Measurements from ENCODE around the gene LRFN5. TPM values are rescaled to one million over a fixed set of nuclear protein-coding genes. Genes with fewer than 3 reads are reported as not detected.

Gene LRFN5
- total RNA-seq, 4 donors from 2014 or later: 0.32 to 1.1 (median 0.49) TPM

DNA sequence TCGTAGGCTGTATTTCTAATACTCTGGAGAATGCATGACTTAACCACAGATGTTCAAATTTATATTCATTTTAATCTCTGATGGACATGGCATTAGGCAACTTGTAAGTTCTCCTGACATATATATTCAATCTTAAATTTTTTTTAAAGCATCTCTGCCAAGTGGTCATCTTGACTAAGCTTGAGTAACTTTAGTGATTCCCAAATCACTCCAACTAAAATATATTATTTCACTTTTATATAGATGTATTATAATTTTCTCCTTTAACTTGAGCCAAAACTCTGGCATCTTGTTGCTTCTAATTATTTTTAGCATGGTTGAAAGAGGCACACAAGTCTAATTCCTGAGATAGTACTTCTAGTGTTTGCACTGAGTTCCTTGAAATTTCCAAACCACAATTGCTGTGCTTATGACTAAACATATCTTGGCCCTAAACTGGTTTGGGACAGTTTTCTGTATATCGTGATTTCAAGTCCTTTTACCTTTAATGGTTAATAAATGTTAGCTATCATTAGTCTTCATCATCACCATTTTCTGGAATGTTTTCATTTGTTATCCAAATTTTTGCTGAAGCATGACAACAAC is 8.4 kb downstream of the LRFN5 start:
- no peak overlapping the region for H3K27ac ChIP-seq
- TF ChIP-seq POLR2AphosphoS5 (IDR thresholded peaks at IDR 0.05): no peak
- TF ChIP-seq, protein P1, sequence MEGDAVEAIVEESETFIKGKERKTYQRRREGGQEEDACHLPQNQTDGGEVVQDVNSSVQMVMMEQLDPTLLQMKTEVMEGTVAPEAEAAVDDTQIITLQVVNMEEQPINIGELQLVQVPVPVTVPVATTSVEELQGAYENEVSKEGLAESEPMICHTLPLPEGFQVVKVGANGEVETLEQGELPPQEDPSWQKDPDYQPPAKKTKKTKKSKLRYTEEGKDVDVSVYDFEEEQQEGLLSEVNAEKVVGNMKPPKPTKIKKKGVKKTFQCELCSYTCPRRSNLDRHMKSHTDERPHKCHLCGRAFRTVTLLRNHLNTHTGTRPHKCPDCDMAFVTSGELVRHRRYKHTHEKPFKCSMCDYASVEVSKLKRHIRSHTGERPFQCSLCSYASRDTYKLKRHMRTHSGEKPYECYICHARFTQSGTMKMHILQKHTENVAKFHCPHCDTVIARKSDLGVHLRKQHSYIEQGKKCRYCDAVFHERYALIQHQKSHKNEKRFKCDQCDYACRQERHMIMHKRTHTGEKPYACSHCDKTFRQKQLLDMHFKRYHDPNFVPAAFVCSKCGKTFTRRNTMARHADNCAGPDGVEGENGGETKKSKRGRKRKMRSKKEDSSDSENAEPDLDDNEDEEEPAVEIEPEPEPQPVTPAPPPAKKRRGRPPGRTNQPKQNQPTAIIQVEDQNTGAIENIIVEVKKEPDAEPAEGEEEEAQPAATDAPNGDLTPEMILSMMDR (IDR thresholded peaks at IDR 0.05): no peak
- no peak for TF ChIP-seq POLR2A (IDR thresholded peaks at IDR 0.05)
- TF ChIP-seq EP300 (IDR thresholded peaks at IDR 0.05): no peak
- peaks cover 6% of the 10 kb centered on the region for H3K27me3 ChIP-seq
- no peaks in the 10 kb centered on the region for H3K9me3 ChIP-seq
- H3K4me3 ChIP-seq: no peak overlapping the region
- WGBS: 75% methylated on average over 2 of the region's 2 CpGs
- no peak for DNase-seq (ENCODE audit: low spot score in 2 of 2)
- H3K4me1 ChIP-seq: no peaks in the 10 kb centered on the region
- no peaks in the 10 kb centered on the region for H3K36me3 ChIP-seq

DNA sequence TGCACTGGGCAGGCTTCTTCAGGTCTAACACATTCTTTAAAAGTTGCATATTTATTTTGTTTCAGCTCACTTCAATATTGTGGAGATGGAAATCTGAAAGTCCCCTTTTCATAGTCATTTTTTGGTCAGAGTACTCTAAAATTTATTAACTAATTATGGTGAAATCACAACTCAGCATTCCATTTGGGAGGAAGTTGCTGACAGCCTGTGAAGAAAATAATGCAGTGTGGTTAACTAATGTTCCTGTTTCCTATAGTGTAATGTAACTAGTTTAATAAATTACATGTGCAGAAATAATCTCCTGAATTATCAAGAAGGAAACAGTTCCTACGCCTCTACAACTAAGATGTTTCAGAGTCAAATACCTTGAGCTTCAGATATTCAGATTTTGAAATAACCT is 17.1 kb downstream of the LRFN5 start:
- Histone ChIP-seq H3K27ac (no peak overlapping the region), H3K4me3 (no peak overlapping the region), H3K4me1 (no peaks in the 10 kb centered on the region), H3K36me3 (no peaks in the 10 kb centered on the region), H3K9me3 (no peaks in the 10 kb centered on the region), H3K27me3 (no peaks in the 10 kb centered on the region)
- TF ChIP-seq EP300 (IDR thresholded peaks at IDR 0.05): no peak
- no peak for TF ChIP-seq POLR2AphosphoS5 (IDR thresholded peaks at IDR 0.05)
- TF ChIP-seq, protein P1 (IDR thresholded peaks at IDR 0.05): no peak
- no peak for TF ChIP-seq POLR2A (IDR thresholded peaks at IDR 0.05)
- DNase-seq (ENCODE audit: low spot score in 2 of 2): no peak
- WGBS: 66% methylated on average over 1 of the region's 1 CpG

DNA sequence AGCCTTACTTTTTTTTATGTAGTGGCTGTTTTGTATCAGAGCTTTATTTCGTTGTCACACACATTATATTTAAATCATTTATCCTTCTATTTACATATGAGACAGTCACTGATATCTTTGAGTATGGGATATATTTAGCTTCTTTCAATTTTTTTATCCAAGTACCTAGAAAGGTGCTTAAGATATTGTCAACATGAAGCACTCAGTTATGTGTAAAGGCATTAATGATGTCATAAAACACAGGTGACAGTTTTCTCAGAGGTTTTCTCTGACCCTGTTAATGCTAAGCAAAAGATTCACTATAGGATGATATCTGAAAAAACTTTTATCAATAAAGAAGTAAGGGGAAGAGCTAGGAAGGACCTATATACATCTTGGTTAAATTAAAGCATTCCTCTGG is 23.2 kb downstream of the LRFN5 start:
- TF ChIP-seq POLR2A (IDR thresholded peaks at IDR 0.05) (no peak), POLR2AphosphoS5 (IDR thresholded peaks at IDR 0.05) (no peak), EP300 (IDR thresholded peaks at IDR 0.05) (no peak)
- TF ChIP-seq, protein P1 (IDR thresholded peaks at IDR 0.05): no peak
- WGBS: 61% methylated on average over 1 of the region's 1 CpG
- H3K27me3 ChIP-seq: no peaks in the 10 kb centered on the region
- no peaks in the 10 kb centered on the region for H3K4me1 ChIP-seq
- no peaks in the 10 kb centered on the region for H3K9me3 ChIP-seq
- no peak for DNase-seq (ENCODE audit: low spot score in 2 of 2)
- no peak overlapping the region for H3K4me3 ChIP-seq
- no peak overlapping the region for H3K27ac ChIP-seq
- H3K36me3 ChIP-seq: no peaks in the 10 kb centered on the region

DNA sequence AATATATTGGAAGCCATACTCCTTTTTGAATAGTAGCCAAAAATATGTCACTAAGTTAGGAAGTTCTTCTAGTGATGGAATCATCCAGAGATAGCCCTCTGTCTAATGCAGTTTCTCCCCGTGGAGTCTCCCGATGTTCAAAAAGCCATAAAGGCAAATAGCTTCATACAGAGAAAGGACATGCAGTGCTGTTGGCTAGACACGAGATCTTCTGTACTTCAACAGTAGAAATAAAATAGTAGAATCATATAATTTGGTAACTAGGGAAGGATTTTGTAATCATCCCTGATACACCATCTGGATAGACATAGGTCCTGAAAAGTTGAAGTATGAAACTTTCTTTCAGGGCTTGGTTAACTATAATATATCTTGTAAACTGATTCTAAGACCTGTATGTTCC is 27.6 kb downstream of the LRFN5 start:
- WGBS: 67% methylated on average over 3 of the region's 3 CpGs
- Histone ChIP-seq H3K4me3 (no peak overlapping the region), H3K4me1 (no peaks in the 10 kb centered on the region), H3K27me3 (no peaks in the 10 kb centered on the region), H3K36me3 (no peaks in the 10 kb centered on the region), H3K27ac (no peak overlapping the region), H3K9me3 (no peaks in the 10 kb centered on the region)
- no peak for DNase-seq (ENCODE audit: low spot score in 2 of 2)
- TF ChIP-seq, protein P1 (IDR thresholded peaks at IDR 0.05): no peak
- TF ChIP-seq EP300 (IDR thresholded peaks at IDR 0.05) (no peak), POLR2AphosphoS5 (IDR thresholded peaks at IDR 0.05) (no peak), POLR2A (IDR thresholded peaks at IDR 0.05) (no peak)

DNA sequence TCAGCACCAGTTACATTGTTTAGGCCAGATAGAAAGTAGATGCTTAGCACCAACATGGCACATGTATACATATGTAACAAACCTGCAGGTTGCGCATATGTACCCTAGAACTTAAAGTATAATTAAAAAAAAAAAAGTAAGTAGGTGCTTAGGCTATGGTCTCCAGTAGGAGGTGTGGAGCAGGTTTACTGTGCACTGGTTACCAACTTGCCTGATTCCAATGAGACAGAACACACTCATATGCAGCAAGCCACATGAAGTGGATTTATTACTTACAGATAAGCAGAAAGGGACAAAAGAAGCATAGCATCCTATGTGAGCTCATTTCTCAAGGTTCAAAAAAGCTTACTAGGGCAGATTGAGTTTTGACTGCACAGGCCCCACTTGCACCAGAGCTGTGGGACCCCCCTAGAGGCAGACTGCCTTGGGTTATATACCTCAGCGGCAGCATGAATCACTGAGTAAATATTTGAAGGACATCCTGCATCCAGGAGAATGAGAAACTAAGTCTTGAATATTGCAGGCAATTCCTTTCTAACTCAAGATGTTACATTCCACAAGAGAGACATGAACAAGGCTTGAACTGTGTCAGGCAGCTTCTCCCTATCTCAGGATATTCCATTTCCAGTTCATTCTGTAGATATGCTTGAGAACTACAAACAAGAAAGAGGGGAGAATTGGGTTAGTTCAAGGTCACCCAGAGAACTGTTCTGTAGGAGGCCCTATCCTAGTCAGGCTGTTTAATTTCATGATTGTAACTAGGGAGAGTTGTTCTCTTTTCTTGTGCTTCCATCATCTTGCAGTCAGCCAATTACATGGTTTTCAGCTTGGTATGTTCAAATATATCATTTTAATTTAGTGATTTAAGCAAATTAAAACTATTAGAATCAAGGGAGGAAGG is 30.1 kb downstream of the LRFN5 start:
- 83% methylated on average over 2 of the region's 2 CpGs for WGBS
- no peaks in the 10 kb centered on the region for H3K9me3 ChIP-seq
- no peak for TF ChIP-seq POLR2A (IDR thresholded peaks at IDR 0.05)
- no peak for TF ChIP-seq EP300 (IDR thresholded peaks at IDR 0.05)
- TF ChIP-seq, protein P1 (IDR thresholded peaks at IDR 0.05): no peak
- TF ChIP-seq POLR2AphosphoS5 (IDR thresholded peaks at IDR 0.05): no peak
- H3K4me1 ChIP-seq: no peaks in the 10 kb centered on the region
- no peak for DNase-seq (ENCODE audit: low spot score in 2 of 2)
- H3K27me3 ChIP-seq: no peaks in the 10 kb centered on the region
- no peak overlapping the region for H3K27ac ChIP-seq
- no peak overlapping the region for H3K4me3 ChIP-seq
- no peaks in the 10 kb centered on the region for H3K36me3 ChIP-seq

Data from suprapubic skin (tissue), 4 donors.